ENCODE results near the gene ARHGEF4.

The ARHGEF4 gene

GRCh38 chr2:130837175-130837810, 579 bp downstream of the ARHGEF4 start:
- Histone ChIP-seq H3K9me3 (no peaks in the 10 kb centered on the region), H3K4me1 (peaks cover 0 to 13% (median 8%) of the 10 kb centered on the region in 4 donors), H3K27ac (no peak overlapping the region), H3K27me3 (peaks cover 0 to 74% of the 10 kb centered on the region in 2 donors), H3K36me3 (no peaks in the 10 kb centered on the region), H3K4me3 (peak overlapping the region; percentile 27 to 39)
- no peak for DNase-seq
- intact Hi-C loops (cut with DNase I; ENCODE audit: low total_unique reads), result no loop called here
- TF ChIP-seq CTCF (IDR thresholded peaks at IDR 0.05), result no peak

- no peak overlapping the region for H3K27ac ChIP-seq
- H3K4me3 ChIP-seq, result no peak overlapping the region
- intact Hi-C loops (cut with DNase I; ENCODE audit: low total_unique reads), result no loop called here
- no peaks in the 10 kb centered on the region for H3K9me3 ChIP-seq
- DNase-seq, result no peak
- no peaks in the 10 kb centered on the region for H3K36me3 ChIP-seq
- H3K4me1 ChIP-seq, result peaks cover 0 to 13% (median 8%) of the 10 kb centered on the region in 4 donors
- H3K27me3 ChIP-seq, result peaks cover 0 to 73% of the 10 kb centered on the region in 2 donors
- no peak for TF ChIP-seq CTCF (IDR thresholded peaks at IDR 0.05)
These were observed 1.3 kb downstream of the ARHGEF4 start for GRCh38 chr2:130837811-130838565.

GRCh38 chr2:130839011-130839780, 2.5 kb downstream of the ARHGEF4 start:
- Histone ChIP-seq H3K27ac (no peak overlapping the region), H3K4me3 (no peak overlapping the region), H3K27me3 (peaks cover 0 to 81% of the 10 kb centered on the region in 2 donors), H3K36me3 (no peaks in the 10 kb centered on the region), H3K9me3 (no peaks in the 10 kb centered on the region), H3K4me1 (peaks cover 0 to 13% (median 8%) of the 10 kb centered on the region in 4 donors)
- DNase-seq, result no peak
- intact Hi-C loops (cut with DNase I; ENCODE audit: low total_unique reads), result no loop called here
- no peak for TF ChIP-seq CTCF (IDR thresholded peaks at IDR 0.05)

- no peak for DNase-seq
- Histone ChIP-seq H3K9me3 (no peaks in the 10 kb centered on the region), H3K4me3 (no peak overlapping the region), H3K4me1 (peaks cover 0 to 13% (median 8%) of the 10 kb centered on the region in 4 donors), H3K27ac (no peak overlapping the region), H3K36me3 (no peaks in the 10 kb centered on the region), H3K27me3 (peaks cover 0 to 70% of the 10 kb centered on the region in 2 donors)
- intact Hi-C loops (cut with DNase I; ENCODE audit: low total_unique reads), result no loop called here
- TF ChIP-seq CTCF (IDR thresholded peaks at IDR 0.05), result no peak
These were observed 3.8 kb downstream of the ARHGEF4 start for GRCh38 chr2:130840506-130840905.

GRCh38 chr2:130841741-130842365, 5.1 kb downstream of the ARHGEF4 start:
- intact Hi-C loops (cut with DNase I; ENCODE audit: low total_unique reads), result no loop called here

More at GRCh38 chr2:130841741-130842365, 5.1 kb downstream of the ARHGEF4 start:
- Histone ChIP-seq H3K27ac (no peak overlapping the region), H3K4me3 (no peak overlapping the region), H3K4me1 (peaks cover 0 to 8% (median 5%) of the 10 kb centered on the region in 4 donors), H3K36me3 (no peaks in the 10 kb centered on the region), H3K9me3 (no peaks in the 10 kb centered on the region), H3K27me3 (peaks cover 0 to 56% of the 10 kb centered on the region in 2 donors)
- no peak for DNase-seq
- no peak for TF ChIP-seq CTCF (IDR thresholded peaks at IDR 0.05)
